GM21619 (cell line): ENCODE results near the gene ATP5F1C.
A peak's percentile ranks its signal among the peaks of the same experiment; 100 is the strongest.
"Not testable (repeated sequence)": the region's sequence is repeated elsewhere in the genome, so short reads cannot be mapped to it uniquely, and the experiment has no call there.

Experiments used
- ATAC-seq: cut with Tn5 transposase; IDR thresholded peaks from one replicate; pipeline ENCODE4 v1.9.1; 2021; ENCODE audit not compliant: unreplicated experiment

ATP5F1C gene

DNA sequence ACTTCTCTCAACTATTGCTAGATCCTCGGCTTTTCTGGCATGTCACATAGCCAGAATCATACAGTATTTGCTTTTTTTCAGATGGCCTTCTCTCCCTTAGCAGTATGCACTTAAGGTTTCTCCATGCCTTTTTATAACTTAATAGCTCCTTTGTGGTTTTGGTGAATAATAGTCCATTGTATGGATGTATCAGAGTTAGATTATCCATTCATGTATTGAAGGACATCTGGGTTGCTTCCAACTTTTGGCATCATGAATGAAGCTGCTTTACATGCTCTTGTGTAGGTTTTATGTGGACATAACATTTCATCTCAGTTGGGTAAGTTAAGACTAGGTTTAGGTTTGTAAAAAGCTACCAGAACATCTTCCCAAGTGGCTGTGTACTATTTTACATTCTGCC lies 4.6 kb downstream of the ATP5F1C start:
- no peak for ATAC-seq

DNA sequence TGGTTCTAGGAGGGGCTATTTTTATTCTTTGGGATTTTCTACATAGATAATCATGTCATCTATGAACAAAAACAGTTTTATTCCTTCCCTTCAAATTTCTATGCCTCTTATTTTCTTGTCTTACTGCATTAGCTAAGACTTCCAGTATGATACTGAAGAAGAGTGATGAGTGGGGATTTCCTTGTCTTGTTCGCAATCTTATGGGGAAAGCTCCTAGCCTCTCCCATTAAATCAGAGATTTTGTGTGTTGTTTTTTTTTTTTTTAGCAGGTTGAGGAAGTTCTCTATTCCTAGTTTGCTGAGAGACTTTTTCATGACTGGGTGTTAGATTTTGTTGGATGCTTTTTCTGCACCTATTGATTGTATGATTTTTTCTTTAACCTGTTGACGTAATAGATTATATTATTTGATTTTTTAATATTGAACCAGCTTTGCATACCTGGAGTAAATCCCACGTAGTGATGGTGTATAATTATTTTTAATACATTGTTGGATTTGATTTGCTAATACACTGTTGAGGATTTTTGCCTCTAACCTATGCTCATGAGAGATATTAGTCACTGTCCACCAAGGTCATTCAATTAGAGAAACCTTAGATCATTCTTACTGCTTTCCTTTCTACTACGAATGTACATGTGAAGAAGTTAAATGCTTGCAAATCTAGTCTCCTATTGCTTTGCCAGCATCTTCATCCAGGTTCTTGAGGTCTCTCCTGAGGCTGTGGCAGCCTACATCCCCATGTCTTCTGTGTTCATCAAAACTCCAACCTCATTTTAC lies 6.5 kb downstream of the ATP5F1C start:
- ATAC-seq: no peak

DNA sequence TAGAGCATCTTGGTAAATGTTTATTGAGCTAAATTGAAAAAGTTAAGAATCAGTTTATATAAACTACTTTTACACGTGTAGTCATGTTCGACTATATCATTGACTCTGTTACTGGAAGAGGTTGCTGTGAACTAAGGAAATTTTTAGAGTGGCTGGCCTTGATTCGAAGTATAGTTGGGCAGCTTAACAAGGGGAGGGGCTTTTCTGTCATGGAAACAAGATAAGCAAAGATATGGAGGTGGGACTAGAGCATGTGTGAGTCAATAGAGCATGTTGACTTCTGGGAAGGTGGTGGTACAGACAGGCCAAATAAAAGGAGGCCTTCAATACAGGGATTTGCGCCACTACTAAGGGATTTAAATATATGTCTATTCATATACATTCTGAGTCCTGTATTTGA lies 7.6 kb downstream of the ATP5F1C start:
- ATAC-seq: no peak

- ATAC-seq: no peak
These were observed 9.6 kb downstream of the ATP5F1C start for GRCh38 chr10:7797582-7797981.

DNA sequence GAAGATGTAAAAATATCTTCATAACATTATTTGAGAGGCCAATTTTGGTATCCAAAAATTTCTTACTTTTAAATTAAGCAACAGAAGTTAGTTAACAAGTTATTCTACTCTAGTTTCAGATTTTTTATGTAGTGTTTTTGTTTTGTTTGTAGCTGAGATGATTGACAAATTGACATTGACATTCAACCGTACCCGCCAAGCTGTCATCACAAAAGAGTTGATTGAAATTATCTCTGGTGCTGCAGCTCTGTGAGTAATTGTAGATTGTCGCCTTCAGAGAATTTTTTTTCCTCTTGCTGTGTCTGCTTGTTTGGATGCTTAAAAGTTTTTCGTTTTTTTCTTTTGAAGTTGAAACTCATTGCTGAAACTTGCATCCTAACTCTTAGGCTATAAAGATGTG lies 14.6 kb downstream of the ATP5F1C start:
- no peak for ATAC-seq

GRCh38 chr10:7804216-7804615 lies 16.2 kb downstream of the ATP5F1C start:
- ATAC-seq: no peak

- no peak for ATAC-seq
These were observed 16.8 kb downstream of the ATP5F1C start for GRCh38 chr10:7804741-7805140.

GRCh38 chr10:7808686-7809267 lies 20.8 kb downstream of the ATP5F1C start:
- ATAC-seq: no peak

- no peak for ATAC-seq
These were observed 22.5 kb downstream of the ATP5F1C start for GRCh38 chr10:7810443-7810842.

DNA sequence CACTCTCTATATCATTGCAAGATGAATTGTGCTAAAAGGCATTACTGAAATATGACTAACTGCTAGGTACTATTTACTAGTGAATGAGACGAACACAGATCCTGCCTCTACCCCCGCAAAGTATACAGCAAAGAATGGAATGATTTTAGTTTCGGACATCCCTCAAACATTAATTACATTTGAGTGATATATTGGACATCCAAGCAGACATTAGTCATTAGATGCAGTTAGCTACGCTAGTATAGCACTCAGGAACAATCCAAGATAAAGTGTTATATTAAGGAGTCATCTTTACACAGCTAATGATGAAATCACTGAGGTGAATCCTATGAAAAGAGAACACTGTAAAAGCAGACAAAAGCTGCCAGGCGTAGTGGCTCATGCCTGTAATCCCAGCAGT lies 23.0 kb downstream of the ATP5F1C start:
- ATAC-seq: no peak

DNA sequence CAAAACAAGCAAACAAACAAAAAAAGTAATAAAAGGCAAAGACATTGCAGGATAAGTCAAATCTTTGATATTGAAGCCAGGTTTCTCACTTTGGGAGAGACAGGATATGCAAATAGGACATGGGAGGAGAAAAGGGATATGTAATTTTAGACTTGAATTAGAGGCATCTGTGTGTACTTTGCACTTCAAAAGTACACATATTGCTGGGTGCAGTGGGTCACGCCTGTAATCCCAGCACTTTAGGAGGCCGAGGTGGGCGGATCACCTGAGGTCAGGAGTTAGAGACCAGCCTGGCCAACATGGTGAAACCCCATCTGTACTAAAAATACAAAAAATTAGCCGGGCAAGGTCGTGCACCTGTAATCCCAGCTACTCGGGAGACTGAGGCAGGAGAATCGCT lies 23.8 kb downstream of the ATP5F1C start:
- ATAC-seq: not testable (repeated sequence)

GRCh38 chr10:7813481-7813880 lies 25.5 kb downstream of the ATP5F1C start:
- no peak for ATAC-seq

DNA sequence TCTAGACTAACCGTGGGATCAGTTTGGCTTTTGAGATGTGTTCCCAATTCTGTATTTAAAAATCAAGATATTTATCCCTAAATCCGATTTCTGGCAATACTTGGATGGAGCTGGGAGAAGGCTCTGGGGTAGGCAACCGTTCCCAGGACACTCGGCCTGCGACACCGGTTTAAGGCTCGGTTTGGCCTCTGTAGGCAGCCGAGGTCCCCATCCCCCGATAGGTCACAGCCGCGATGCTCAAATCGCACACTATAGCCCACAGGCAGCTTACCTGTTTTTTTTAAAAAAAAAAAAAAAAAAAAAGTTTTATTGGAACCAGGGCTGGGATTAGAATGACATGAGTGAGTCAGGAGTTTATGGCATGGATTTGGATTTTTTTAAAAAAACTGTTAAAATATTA lies 29.6 kb downstream of the ATP5F1C start:
- ATAC-seq: no peak

- no peak for ATAC-seq
These were observed 30.0 kb downstream of the ATP5F1C start for GRCh38 chr10:7817984-7818294.

DNA sequence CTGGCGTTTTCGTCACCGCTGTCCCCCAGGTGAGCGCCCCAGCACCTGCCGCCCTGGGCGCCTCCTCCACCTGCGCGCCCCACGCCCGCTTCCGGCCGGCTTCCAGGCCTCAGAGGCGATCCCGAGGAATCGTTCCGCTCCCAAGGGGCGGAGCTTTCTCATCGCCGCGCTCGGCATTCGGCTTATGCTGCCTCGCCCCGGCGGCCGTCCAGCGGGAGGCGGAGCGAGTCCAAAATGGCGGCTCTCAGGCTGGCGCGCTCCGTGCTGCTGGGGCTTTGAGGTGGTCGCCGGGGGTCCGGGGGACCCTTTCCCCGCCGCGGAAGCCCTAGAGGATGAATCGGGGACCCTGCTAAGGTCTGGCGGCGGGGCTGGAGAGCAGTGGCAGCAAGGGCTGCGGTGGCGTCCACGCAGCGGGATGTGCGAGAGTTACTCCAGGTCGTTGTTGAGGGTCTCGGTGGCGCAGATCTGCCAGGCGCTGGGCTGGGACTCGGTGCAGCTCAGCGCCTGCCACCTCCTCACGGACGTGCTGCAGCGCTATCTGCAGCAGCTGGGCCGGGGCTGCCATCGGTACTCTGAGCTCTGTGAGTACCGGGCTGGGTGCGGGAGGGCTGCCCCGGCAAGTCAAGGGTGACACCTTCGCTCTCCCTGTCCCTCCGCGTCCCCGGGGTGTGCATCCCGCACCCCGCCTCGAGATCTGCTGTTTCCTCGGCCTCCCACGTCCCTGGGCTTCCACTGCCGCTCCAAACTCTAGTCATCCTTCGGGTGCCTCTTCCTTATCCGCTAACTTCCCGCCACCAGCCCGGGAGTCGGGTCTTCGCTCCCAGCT lies 30.5 kb downstream of the ATP5F1C start, which contains the start of gene TAF3:
Gene TAF3 (plus strand): TSS at position 211 of the 826 bp plus-strand sequence. CDS start 205 bp downstream, at position 416.
- peak; percentile 83 for ATAC-seq

- peak; percentile 46 for ATAC-seq
These were observed 31.1 kb downstream of the ATP5F1C start for GRCh38 chr10:7819121-7819460.

- no peak for ATAC-seq
These were observed 36.3 kb downstream of the ATP5F1C start for GRCh38 chr10:7824251-7824650.

- ATAC-seq: no peak
These were observed 39.0 kb downstream of the ATP5F1C start for GRCh38 chr10:7826971-7827370.

DNA sequence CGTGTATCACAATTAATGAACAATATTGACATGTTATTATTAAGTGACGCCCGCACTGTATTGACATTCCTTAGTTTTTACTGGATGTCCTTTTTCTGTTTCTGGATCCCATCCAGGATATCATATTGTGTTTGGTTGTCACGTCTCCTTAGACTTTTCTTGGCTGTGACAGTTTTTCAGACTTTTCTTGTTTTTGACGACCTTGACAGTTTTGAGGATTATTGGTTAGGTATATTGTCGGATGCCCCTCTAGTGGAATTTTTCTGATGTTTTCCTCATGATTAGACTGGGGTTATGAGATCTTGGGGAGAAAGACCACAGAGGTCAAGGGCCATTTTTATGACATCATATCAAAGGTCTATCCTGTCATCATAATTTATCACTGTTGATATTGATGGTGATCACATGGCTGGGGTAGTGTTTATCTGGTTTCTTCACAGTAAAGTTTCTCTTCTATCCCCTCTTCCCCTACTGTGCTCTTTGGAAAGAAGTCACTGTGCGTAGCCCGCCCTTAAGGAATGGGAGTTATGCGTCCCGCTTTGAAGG lies 41.4 kb downstream of the ATP5F1C start:
- no peak for ATAC-seq

- ATAC-seq: no peak
These were observed 44.1 kb downstream of the ATP5F1C start for GRCh38 chr10:7832060-7832459.

DNA sequence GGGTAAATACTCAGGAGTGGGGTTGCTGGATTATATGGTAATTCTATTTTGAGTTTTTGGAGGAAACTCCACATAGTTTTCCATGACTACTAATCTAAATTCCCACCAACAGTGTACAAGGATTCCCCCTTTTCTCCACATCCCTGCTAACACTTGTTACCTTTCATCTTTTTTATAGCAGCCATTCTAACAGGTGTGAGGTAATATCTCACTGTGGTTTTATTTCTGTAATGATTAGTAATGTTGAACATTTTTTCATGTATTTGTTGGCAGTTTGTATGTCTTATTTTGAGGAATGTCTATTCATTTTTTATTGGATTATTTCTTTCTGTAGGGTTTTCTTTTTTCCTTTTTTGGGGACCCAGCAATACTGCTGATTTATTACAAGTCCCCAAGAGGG lies 45.2 kb downstream of the ATP5F1C start:
- no peak for ATAC-seq

DNA sequence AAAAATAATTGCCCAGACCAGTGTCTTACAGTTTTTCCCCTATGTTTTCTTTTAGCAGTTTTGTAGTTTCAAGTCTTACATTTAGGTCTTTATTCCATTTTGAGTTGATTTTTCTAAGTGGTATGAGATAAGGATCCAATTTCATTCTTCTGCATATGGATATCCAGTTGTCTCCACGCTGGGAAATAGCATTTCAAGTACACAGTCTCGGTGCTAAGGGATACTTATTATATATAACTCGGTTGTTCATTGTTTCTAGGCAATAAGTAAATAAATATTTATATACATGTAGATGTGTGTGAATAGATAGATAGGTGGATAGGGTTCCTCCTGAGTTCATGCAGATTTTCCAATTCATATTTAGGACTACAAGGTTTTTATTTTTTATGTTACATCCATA lies 46.3 kb downstream of the ATP5F1C start:
- no peak for ATAC-seq
